ENCODE results near the gene GANAB.

Gene GANAB

GRCh38 chr11:62604460-62605120 lies 41.8 kb downstream of the GANAB start:
- Mint-ChIP-seq H3K27me3 (peaks cover 2% of the 10 kb centered on the region), H3K27ac (no peak overlapping the region), H3K4me3 (no peak overlapping the region), H3K9me3 (no peaks in the 10 kb centered on the region), H3K36me3 (ENCODE audit: low read depth) (peaks cover 60% of the 10 kb centered on the region), H3K4me1 (peaks cover 46% of the 10 kb centered on the region)
- DNase-seq (no peak), ATAC-seq (no peak)

GRCh38 chr11:62603776-62604299 lies 42.6 kb downstream of the GANAB start:
- DNase-seq (no peak), ATAC-seq (no peak)
- Mint-ChIP-seq H3K27ac (no peak overlapping the region), H3K36me3 (ENCODE audit: low read depth) (peaks cover 61% of the 10 kb centered on the region), H3K27me3 (peaks cover 2% of the 10 kb centered on the region), H3K9me3 (no peaks in the 10 kb centered on the region), H3K4me3 (peak overlapping the region; percentile 46), H3K4me1 (peaks cover 46% of the 10 kb centered on the region)

- peaks cover 64% of the 10 kb centered on the region for H3K36me3 Mint-ChIP-seq (ENCODE audit: low read depth)
- H3K27me3 Mint-ChIP-seq, result peaks cover 2% of the 10 kb centered on the region
- DNase-seq, result no peak
- H3K4me3 Mint-ChIP-seq, result peak overlapping the region; percentile 46
- peaks cover 52% of the 10 kb centered on the region for H3K4me1 Mint-ChIP-seq
- H3K27ac Mint-ChIP-seq, result peak overlapping the region; percentile 6
- no peaks in the 10 kb centered on the region for H3K9me3 Mint-ChIP-seq
- ATAC-seq, result no peak
These were observed 43.4 kb downstream of the GANAB start for GRCh38 chr11:62603072-62603408.

- ATAC-seq (no peak), DNase-seq (no peak)
- H3K9me3 Mint-ChIP-seq, result no peaks in the 10 kb centered on the region
- H3K36me3 Mint-ChIP-seq (ENCODE audit: low read depth), result peaks cover 63% of the 10 kb centered on the region
- peaks cover 47% of the 10 kb centered on the region for H3K4me1 Mint-ChIP-seq
- H3K4me3 Mint-ChIP-seq, result peak overlapping the region; percentile 91
- peaks cover 2% of the 10 kb centered on the region for H3K27me3 Mint-ChIP-seq
- peak overlapping the region; percentile 94 for H3K27ac Mint-ChIP-seq
These were observed 44.0 kb downstream of the GANAB start for GRCh38 chr11:62602141-62603071.

- DNase-seq (peak; percentile 100), ATAC-seq (peak; percentile 88)
- Mint-ChIP-seq H3K27me3 (peaks cover 2% of the 10 kb centered on the region), H3K27ac (peak within 1 kb of the TSS; percentile 94), H3K4me3 (peak within 1 kb of the TSS; percentile 91), H3K9me3 (no peaks in the 10 kb centered on the region), H3K4me1 (peaks cover 47% of the 10 kb centered on the region), H3K36me3 (ENCODE audit: low read depth) (peaks cover 67% of the 10 kb centered on the region)
These were observed 44.9 kb downstream of the GANAB start, which contains the start of gene MTA2 for GRCh38 chr11:62601372-62602140. TSS of gene MTA2 (minus strand) at chr11:62601865. CDS start at chr11:62601450, 415 bp downstream.

- Mint-ChIP-seq H3K36me3 (ENCODE audit: low read depth) (peaks cover 68% of the 10 kb centered on the region), H3K27me3 (peaks cover 2% of the 10 kb centered on the region), H3K9me3 (no peaks in the 10 kb centered on the region), H3K27ac (peak overlapping the region; percentile 94), H3K4me1 (peaks cover 47% of the 10 kb centered on the region), H3K4me3 (peak overlapping the region; percentile 91)
- peak; percentile 5 for ATAC-seq
- DNase-seq, result peak; percentile 58
These were observed 45.4 kb downstream of the GANAB start for GRCh38 chr11:62601122-62601371.

- peaks cover 69% of the 10 kb centered on the region for H3K36me3 Mint-ChIP-seq (ENCODE audit: low read depth)
- H3K4me3 Mint-ChIP-seq, result peak overlapping the region; percentile 91
- H3K27ac Mint-ChIP-seq, result peak overlapping the region; percentile 94
- peaks cover 2% of the 10 kb centered on the region for H3K27me3 Mint-ChIP-seq
- ATAC-seq (no peak), DNase-seq (no peak)
- no peaks in the 10 kb centered on the region for H3K9me3 Mint-ChIP-seq
- H3K4me1 Mint-ChIP-seq, result peaks cover 47% of the 10 kb centered on the region
These were observed 45.9 kb downstream of the GANAB start for GRCh38 chr11:62600367-62601121.

GRCh38 chr11:62599901-62600300 lies 46.5 kb downstream of the GANAB start:
- Mint-ChIP-seq H3K27me3 (peaks cover 2% of the 10 kb centered on the region), H3K4me1 (peaks cover 44% of the 10 kb centered on the region), H3K9me3 (no peaks in the 10 kb centered on the region), H3K4me3 (peak overlapping the region; percentile 91), H3K36me3 (ENCODE audit: low read depth) (peaks cover 69% of the 10 kb centered on the region), H3K27ac (peak overlapping the region; percentile 94)
- ATAC-seq (no peak), DNase-seq (peak; percentile 40)

- Mint-ChIP-seq H3K36me3 (ENCODE audit: low read depth) (peaks cover 72% of the 10 kb centered on the region), H3K9me3 (no peaks in the 10 kb centered on the region), H3K4me1 (peaks cover 47% of the 10 kb centered on the region), H3K27me3 (peaks cover 2% of the 10 kb centered on the region), H3K4me3 (peak overlapping the region; percentile 91), H3K27ac (peak overlapping the region; percentile 94)
- peak; percentile 75 for ATAC-seq
- peak; percentile 95 for DNase-seq
These were observed 47.2 kb downstream of the GANAB start for GRCh38 chr11:62599069-62599696.

- peaks cover 73% of the 10 kb centered on the region for H3K36me3 Mint-ChIP-seq (ENCODE audit: low read depth)
- DNase-seq (no peak), ATAC-seq (no peak)
- no peak overlapping the region for H3K4me3 Mint-ChIP-seq
- peak overlapping the region; percentile 54 for H3K27ac Mint-ChIP-seq
- H3K4me1 Mint-ChIP-seq, result peaks cover 63% of the 10 kb centered on the region
- H3K27me3 Mint-ChIP-seq, result peaks cover 4% of the 10 kb centered on the region
- H3K9me3 Mint-ChIP-seq, result no peaks in the 10 kb centered on the region
These were observed 51.3 kb downstream of the GANAB start for GRCh38 chr11:62595124-62595523.

GRCh38 chr11:62593434-62594044 lies 52.9 kb downstream of the GANAB start:
- Mint-ChIP-seq H3K27me3 (peaks cover 4% of the 10 kb centered on the region), H3K4me3 (peak overlapping the region; percentile 66), H3K4me1 (peaks cover 58% of the 10 kb centered on the region), H3K36me3 (ENCODE audit: low read depth) (peaks cover 63% of the 10 kb centered on the region), H3K27ac (peak overlapping the region; percentile 84), H3K9me3 (no peaks in the 10 kb centered on the region)
- DNase-seq (peak; percentile 81), ATAC-seq (peak; percentile 27)

GRCh38 chr11:62592989-62593421 lies 53.4 kb downstream of the GANAB start:
- peak overlapping the region; percentile 96 for H3K4me3 Mint-ChIP-seq
- H3K4me1 Mint-ChIP-seq, result peaks cover 54% of the 10 kb centered on the region
- H3K9me3 Mint-ChIP-seq, result no peaks in the 10 kb centered on the region
- peaks cover 4% of the 10 kb centered on the region for H3K27me3 Mint-ChIP-seq
- H3K36me3 Mint-ChIP-seq (ENCODE audit: low read depth), result peaks cover 60% of the 10 kb centered on the region
- DNase-seq, result no peak
- H3K27ac Mint-ChIP-seq, result peak overlapping the region; percentile 92
- no peak for ATAC-seq

- peaks cover 58% of the 10 kb centered on the region for H3K36me3 Mint-ChIP-seq (ENCODE audit: low read depth)
These were observed 54.1 kb downstream of the GANAB start for GRCh38 chr11:62592146-62592815.

More at GRCh38 chr11:62592146-62592815, 54.1 kb downstream of the GANAB start:
- Mint-ChIP-seq H3K4me3 (peak overlapping the region; percentile 96), H3K4me1 (peaks cover 56% of the 10 kb centered on the region), H3K27me3 (peaks cover 4% of the 10 kb centered on the region), H3K27ac (peak overlapping the region; percentile 92), H3K9me3 (no peaks in the 10 kb centered on the region)
- ATAC-seq (no peak), DNase-seq (peak; percentile 17)

All from activated naive CD8-positive, alpha-beta T cell treated with anti-CD3 and anti-CD28 coated beads, Interleukin-2, amount 50 U/mL, for 24 hours (primary cell).